NT2/D1 (cell line): Measurements from ENCODE around the gene ACP7.

Experiments used
- DNase-seq: peaks from one replicate; pipeline ENCODE4 v3.0.0-alpha.2; 2011; ENCODE audit warnings: low read depth, low spot score
- H3K27me3 ChIP-seq: 2 replicates; pipeline ENCODE4 v1.6.0; 2011; ENCODE audit warnings: mild to moderate bottlenecking; ENCODE audit not compliant: insufficient read length, insufficient read depth
- H3K36me3 ChIP-seq: 2 replicates; pipeline ENCODE4 v1.6.1; 2011; ENCODE audit warnings: mild to moderate bottlenecking, low read length, mixed read lengths; ENCODE audit not compliant: insufficient read depth, insufficient read length
- H3K4me1 ChIP-seq: 2 replicates; pipeline ENCODE4 v1.5.1; 2011; ENCODE audit not compliant: insufficient read depth, insufficient read length
- H3K4me3 ChIP-seq: 2 replicates; pipeline ENCODE4 v1.5.1; 2011; ENCODE audit warnings: low read depth; ENCODE audit not compliant: insufficient read length
- H3K9ac ChIP-seq: 2 replicates; pipeline ENCODE4 v1.6.0; 2011; ENCODE audit warnings: low read depth; ENCODE audit not compliant: insufficient read length
- H3K9me3 ChIP-seq: 2 replicates; pipeline ENCODE4 v1.5.1; 2011; ENCODE audit warnings: mild to moderate bottlenecking, low read length; ENCODE audit not compliant: insufficient read depth
- SUZ12 ChIP-seq: IDR thresholded peaks from 2 replicates; pipeline ENCODE4 v1.6.1; 2011; ENCODE audit not compliant: insufficient read length, insufficient read depth; ENCODE audit errors: extremely low read depth
- YY1 ChIP-seq: IDR thresholded peaks from 2 replicates; pipeline ENCODE4 v1.6.1; 2011; ENCODE audit not compliant: insufficient read length, insufficient read depth
- ZNF274 ChIP-seq: IDR thresholded peaks from 2 replicates; pipeline ENCODE4 v1.6.1; 2011; ENCODE audit warnings: mild to moderate bottlenecking, low read depth, low read length

The ACP7 gene

DNA sequence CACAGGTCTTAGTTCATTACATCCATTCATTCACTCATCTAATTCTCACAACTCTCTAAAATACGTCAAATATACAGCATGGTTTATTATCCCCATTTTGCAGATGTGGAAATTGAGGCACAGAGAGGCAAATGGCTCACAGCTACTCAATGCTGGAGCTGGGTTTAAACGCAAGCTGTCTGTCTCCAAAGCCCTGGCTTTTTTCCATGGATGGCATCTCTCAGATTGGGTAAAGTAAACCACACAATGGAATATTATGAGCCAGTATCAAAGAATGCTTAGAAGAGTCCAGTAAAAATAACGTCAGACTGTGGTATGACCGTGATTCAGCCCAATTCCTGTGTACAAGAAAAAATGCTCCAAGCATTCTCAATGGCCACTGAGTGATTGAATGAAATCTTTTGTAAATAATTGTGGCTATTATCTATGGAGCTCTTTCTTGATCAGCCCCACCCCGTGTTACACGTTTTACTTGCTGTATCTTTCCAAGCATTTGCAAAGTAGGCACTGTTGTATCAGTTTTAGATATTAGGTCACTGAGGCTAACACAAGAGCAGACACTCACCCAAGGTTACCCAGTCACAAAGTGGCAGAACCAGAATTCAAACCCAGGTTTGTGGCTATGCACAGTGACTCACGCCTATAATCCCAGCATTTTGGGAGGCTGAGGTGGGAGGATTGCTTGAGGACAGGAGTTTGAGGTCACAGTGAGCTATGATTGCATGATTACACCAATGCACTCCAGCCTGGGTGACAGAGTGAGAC, 5.5 kb upstream of the ACP7 start:
- TF ChIP-seq ZNF274 (no peak), YY1 (no peak), SUZ12 (no peak)
- no peak for DNase-seq
- Histone ChIP-seq H3K4me3 (no peak overlapping the region), H3K36me3 (no peaks in the 10 kb centered on the region), H3K4me1 (no peaks in the 10 kb centered on the region), H3K9ac (no peak overlapping the region), H3K27me3 (peaks cover 16% of the 10 kb centered on the region), H3K9me3 (no peaks in the 10 kb centered on the region)

DNA sequence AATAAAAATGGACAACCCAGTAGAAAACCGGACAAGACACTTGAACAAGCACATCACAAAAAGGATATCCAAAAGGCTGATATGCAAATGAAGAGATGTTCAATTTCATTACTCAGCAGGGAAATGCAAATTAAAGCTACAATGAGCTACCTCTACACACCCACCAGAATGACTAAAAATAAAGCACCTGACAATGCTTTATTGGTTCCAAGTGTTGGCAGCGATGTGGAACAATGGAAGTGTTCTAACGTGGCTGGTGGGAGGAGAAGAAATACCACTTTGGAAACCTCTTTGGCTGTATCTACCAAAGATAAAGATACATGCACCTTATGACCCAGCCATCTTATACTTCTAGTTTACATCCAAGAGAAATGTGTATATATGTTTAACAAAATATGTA, 3.7 kb upstream of the ACP7 start:
- peaks cover 34% of the 10 kb centered on the region for H3K27me3 ChIP-seq
- H3K9ac ChIP-seq: no peak overlapping the region
- H3K9me3 ChIP-seq: no peaks in the 10 kb centered on the region
- H3K4me3 ChIP-seq: no peak overlapping the region
- no peaks in the 10 kb centered on the region for H3K36me3 ChIP-seq
- H3K4me1 ChIP-seq: no peaks in the 10 kb centered on the region
- TF ChIP-seq ZNF274: no peak
- TF ChIP-seq YY1: no peak
- TF ChIP-seq SUZ12: no peak
- DNase-seq: no peak

GRCh38 chr19:39082167-39082566, 2.0 kb upstream of the ACP7 start:
- Histone ChIP-seq H3K9me3 (no peaks in the 10 kb centered on the region), H3K36me3 (no peaks in the 10 kb centered on the region), H3K27me3 (peaks cover 42% of the 10 kb centered on the region), H3K9ac (no peak overlapping the region), H3K4me1 (no peaks in the 10 kb centered on the region), H3K4me3 (no peak overlapping the region)
- DNase-seq: no peak
- TF ChIP-seq SUZ12: no peak
- TF ChIP-seq ZNF274: no peak
- TF ChIP-seq YY1: no peak

GRCh38 chr19:39082745-39083598, 1.2 kb upstream of the ACP7 start:
- Histone ChIP-seq H3K27me3 (peaks cover 42% of the 10 kb centered on the region), H3K4me3 (no peak overlapping the region), H3K36me3 (no peaks in the 10 kb centered on the region), H3K9ac (no peak overlapping the region), H3K4me1 (no peaks in the 10 kb centered on the region), H3K9me3 (no peaks in the 10 kb centered on the region)
- DNase-seq: no peak
- TF ChIP-seq YY1 (no peak), SUZ12 (no peak), ZNF274 (no peak)

DNA sequence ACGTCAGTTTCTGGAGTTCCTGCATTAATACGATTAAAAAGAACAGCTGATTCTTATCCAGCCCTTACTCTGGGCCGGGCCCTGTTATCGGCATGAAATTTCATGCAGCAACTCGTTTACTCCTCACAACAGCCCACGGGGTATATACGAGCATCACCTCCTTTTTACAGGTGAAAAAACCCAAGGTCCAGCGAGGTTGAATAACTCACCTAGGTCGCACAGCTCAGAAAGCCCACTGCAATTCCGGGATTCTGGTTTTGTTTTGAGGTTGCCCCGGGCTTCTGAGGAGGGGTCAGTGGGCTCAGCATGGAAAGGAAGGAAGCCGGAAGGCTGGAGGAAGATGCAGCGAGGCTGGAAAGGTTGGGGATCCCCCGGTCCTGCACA, 577 bp upstream of the ACP7 start:
- H3K4me1 ChIP-seq: no peaks in the 10 kb centered on the region
- DNase-seq: no peak
- TF ChIP-seq ZNF274 (no peak), SUZ12 (no peak), YY1 (no peak)
- H3K4me3 ChIP-seq: peak overlapping the region; percentile 26
- H3K27me3 ChIP-seq: peaks cover 42% of the 10 kb centered on the region
- H3K36me3 ChIP-seq: no peaks in the 10 kb centered on the region
- H3K9ac ChIP-seq: peak overlapping the region; percentile 50
- H3K9me3 ChIP-seq: no peaks in the 10 kb centered on the region

GRCh38 chr19:39084732-39085080, 538 bp downstream of the ACP7 start:
- Histone ChIP-seq H3K9me3 (no peaks in the 10 kb centered on the region), H3K4me1 (no peaks in the 10 kb centered on the region), H3K9ac (no peak overlapping the region), H3K4me3 (peak overlapping the region; percentile 26), H3K27me3 (peaks cover 42% of the 10 kb centered on the region), H3K36me3 (no peaks in the 10 kb centered on the region)
- DNase-seq: no peak
- TF ChIP-seq ZNF274: no peak
- TF ChIP-seq YY1: no peak
- TF ChIP-seq SUZ12: no peak

GRCh38 chr19:39085392-39085791, 1.2 kb downstream of the ACP7 start:
- Histone ChIP-seq H3K4me3 (no peak overlapping the region), H3K9me3 (no peaks in the 10 kb centered on the region), H3K27me3 (peaks cover 42% of the 10 kb centered on the region), H3K9ac (no peak overlapping the region), H3K4me1 (no peaks in the 10 kb centered on the region), H3K36me3 (no peaks in the 10 kb centered on the region)
- DNase-seq: no peak
- no peak for TF ChIP-seq SUZ12
- no peak for TF ChIP-seq ZNF274
- no peak for TF ChIP-seq YY1
